Measurements from ENCODE around the gene PNCK. TPM values are rescaled to one million over a fixed set of nuclear protein-coding genes. Genes with fewer than 3 reads are reported as not detected.
"Not testable (repeated sequence)": the region's sequence is repeated elsewhere in the genome, so short reads cannot be mapped to it uniquely, and the experiment has no call there.

Gene PNCK
- total and polyA plus RNA-seq, 12 donors = 0.42 to 6.5 (median 1.2) TPM; not detected in 2

DNA sequence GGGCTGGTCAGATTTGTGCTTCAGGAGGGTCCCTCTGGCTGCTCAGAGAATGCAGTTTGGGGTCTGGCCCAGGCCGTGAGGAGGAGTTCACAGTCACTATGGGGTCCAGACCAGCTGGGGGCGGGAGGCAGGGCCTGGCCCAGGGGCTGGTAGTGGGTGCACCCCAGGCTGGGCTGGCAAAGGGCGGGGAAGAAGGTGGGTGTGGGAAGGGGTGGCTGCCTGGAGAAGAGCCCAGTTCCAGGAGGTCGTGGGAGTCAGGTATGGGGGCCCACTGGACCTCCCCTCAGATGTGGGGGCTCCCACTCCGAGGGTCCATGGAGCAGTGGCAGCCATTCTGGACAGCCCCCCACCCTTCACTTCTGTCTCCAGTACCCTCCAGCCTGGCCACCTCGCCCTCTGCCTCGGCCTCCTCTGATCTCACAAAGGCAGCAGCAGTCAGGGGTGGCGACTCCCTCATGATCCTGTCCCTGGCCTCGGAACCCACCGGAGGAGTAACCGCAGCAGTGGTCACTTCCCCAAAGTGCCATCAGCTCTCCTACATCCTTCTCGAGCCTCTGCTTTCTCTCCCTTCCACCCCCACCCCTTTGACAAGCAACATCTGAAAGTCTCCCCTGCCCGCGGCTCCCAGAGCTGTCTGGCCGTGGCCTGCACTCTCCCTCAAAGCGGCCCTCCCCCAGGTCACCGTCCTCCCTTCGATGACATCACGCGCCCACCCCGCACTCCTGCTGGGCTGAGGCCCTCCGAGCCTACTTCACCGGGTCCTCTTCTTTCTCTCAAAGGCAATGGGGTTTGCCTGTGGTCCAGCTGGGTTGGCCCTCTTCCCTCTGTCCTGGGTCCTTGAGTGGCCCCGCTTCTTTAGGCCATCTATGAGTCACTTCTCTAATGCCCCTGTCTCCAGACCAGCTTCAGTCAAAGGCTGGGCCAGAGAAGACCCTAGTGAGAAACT, 12.4 kb upstream of the PNCK start:
- no peak overlapping the region for H3K4me3 ChIP-seq
- H3K9me3 ChIP-seq (replicated peaks in 1 of 3) = no peaks in the 10 kb centered on the region
- peak in 3 of 7 donors; percentile 9 to 16 (median 14) for DNase-seq
- intact Hi-C loops (cut with DNase I) = no loop called here
- TF ChIP-seq CTCF (IDR thresholded peaks at IDR 0.05) (no peak), POLR2A (IDR thresholded peaks at IDR 0.05) (no peak)
- no peak overlapping the region for H3K27ac ChIP-seq
- peaks cover 9% of the 10 kb centered on the region for H3K27me3 ChIP-seq
- no peaks in the 10 kb centered on the region for H3K36me3 ChIP-seq (replicated peaks in 1 of 2)
- H3K4me1 ChIP-seq (replicated peaks in 1 of 2) = no peaks in the 10 kb centered on the region
- 75 to 89% (median 78%) methylated on average over 8 to 24 of the region's 24 CpGs for WGBS, 4 donors

- H3K36me3 ChIP-seq (replicated peaks in 1 of 2) = no peaks in the 10 kb centered on the region
- H3K4me1 ChIP-seq (replicated peaks in 1 of 2) = no peaks in the 10 kb centered on the region
- H3K27me3 ChIP-seq = peaks cover 9% of the 10 kb centered on the region
- 64 to 81% (median 71%) methylated on average over 12 to 21 of the region's 21 CpGs; no CpG with 5 or more reads in 1 of the 4 donors for WGBS, 4 donors
- no peak overlapping the region for H3K4me3 ChIP-seq
- no peaks in the 10 kb centered on the region for H3K9me3 ChIP-seq (replicated peaks in 1 of 3)
- peak in 3 of 7 donors; percentile 8 to 17 (median 11) for DNase-seq
- no peak overlapping the region for H3K27ac ChIP-seq
- TF ChIP-seq POLR2A (IDR thresholded peaks at IDR 0.05) (no peak), CTCF (IDR thresholded peaks at IDR 0.05) (no peak)
- intact Hi-C loops (cut with DNase I) = no loop called here
Measured at GRCh38 chrX:153685156-153685536, 11.5 kb upstream of the PNCK start.

DNA sequence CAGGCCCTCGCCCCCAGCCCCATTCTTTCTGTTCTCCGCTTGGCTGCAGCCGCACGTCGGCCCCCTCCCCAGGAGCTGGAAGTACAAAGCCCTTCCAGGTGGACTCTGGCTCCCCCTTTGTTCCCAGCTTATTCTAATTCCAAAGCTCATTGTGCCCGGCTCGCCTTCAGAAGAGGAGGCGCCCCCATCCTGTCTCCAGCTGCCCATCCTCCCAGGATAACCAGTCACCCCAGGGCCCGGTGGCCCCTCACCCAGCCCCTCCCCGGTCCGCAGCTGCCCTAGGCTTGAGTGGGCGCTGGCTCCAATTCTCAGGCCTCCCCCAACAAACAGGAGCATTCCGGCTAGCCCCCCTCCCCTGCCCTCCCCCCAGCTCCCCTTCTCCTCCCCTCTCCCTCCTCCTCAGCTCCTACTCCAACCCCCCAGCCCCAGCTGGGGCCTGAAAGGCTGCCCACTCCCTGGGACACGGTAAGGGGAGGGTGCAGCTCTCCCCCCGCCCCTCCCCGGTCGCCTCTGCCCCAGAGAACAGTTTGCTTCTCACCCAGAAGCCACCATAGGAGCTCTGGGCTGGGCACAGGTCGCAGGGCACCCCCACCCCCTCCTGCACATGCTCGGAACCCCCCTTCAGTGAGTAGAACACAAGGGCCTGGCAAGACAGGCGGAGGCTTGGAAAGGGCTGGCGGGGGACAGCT, 11.0 kb upstream of the PNCK start:
- no peaks in the 10 kb centered on the region for H3K4me1 ChIP-seq (replicated peaks in 1 of 2)
- H3K27ac ChIP-seq = no peak overlapping the region
- WGBS, 4 donors = 53 to 71% (median 61%) methylated on average over 7 to 21 of the region's 21 CpGs
- no peaks in the 10 kb centered on the region for H3K36me3 ChIP-seq (replicated peaks in 1 of 2)
- intact Hi-C loops (cut with DNase I) = no loop called here
- peaks cover 9% of the 10 kb centered on the region for H3K27me3 ChIP-seq
- peak in 5 of 7 donors; percentile 3 to 13 (median 13) for DNase-seq
- no peak overlapping the region for H3K4me3 ChIP-seq
- H3K9me3 ChIP-seq (replicated peaks in 1 of 3) = no peaks in the 10 kb centered on the region
- TF ChIP-seq POLR2A (IDR thresholded peaks at IDR 0.05) = no peak
- TF ChIP-seq CTCF (IDR thresholded peaks at IDR 0.05) = no peak

- 92 to 100% (median 97%) methylated on average over 3 to 8 of the region's 8 CpGs for WGBS, 4 donors
- H3K4me1 ChIP-seq (replicated peaks in 1 of 2); H3K9me3 ChIP-seq (replicated peaks in 1 of 3); H3K4me3 ChIP-seq; H3K27me3 ChIP-seq; intact Hi-C loops (cut with DNase I); H3K27ac ChIP-seq; H3K36me3 ChIP-seq (replicated peaks in 1 of 2): not testable (repeated sequence)
- peak in 4 of 7 donors; percentile 5 to 10 (median 6) for DNase-seq
Measured at GRCh38 chrX:153683486-153683885, 9.9 kb upstream of the PNCK start.

Data from adrenal gland (tissue), 12 donors.